IMR-90 (cell line): ENCODE measurements around the gene CATSPER3. TPM values are rescaled to one million over a fixed set of nuclear protein-coding genes. Genes with fewer than 3 reads are reported as not detected.

Experiments
- CTCF ChIP-seq: conservative IDR thresholded peaks from 2 replicates; pipeline ENCODE4 v1.5.1; 2012; ENCODE audit warnings: mild to moderate bottlenecking, low read depth, low read length, improper control_type of control experiment
- MAZ ChIP-seq: IDR thresholded peaks from 2 replicates; pipeline ENCODE4 v1.6.1; 2012; ENCODE audit warnings: low read depth, mild to moderate bottlenecking, low read length, improper control_type of control experiment, moderate library complexity, borderline replicate concordance
- POLR2A ChIP-seq: IDR thresholded peaks from 2 replicates; pipeline ENCODE4 v1.6.1; 2012; ENCODE audit warnings: mild to moderate bottlenecking, low read depth, low read length
- SMC3 ChIP-seq: fragments of 150-350 bp; IDR thresholded peaks from 2 replicates; pipeline ENCODE4 v1.6.1; 2016; ENCODE audit warnings: low read depth, mild to moderate bottlenecking, antibody characterized with exemption, low read length, moderate library complexity
- polyA plus RNA-seq, 3 experiments: library from polyadenylated mRNA; depleted of rRNA; stranded (reverse); fragments of >200 nt; gene quantifications; 2 replicates each; pipeline ENCODE4 v1.2.3, GENCODE V29; 2012; ENCODE audit warnings: low replicate concordance in 1 of 3
- total RNA-seq: library from RNA; depleted of rRNA; stranded (reverse); fragments of >200 nt; gene quantifications from 2 replicates; pipeline ENCODE4 v1.2.3, GENCODE V29; 2012

CATSPER3 gene
- total and polyA plus RNA-seq, 2 of the 4 experiments (the other 2 are of a cell fraction): under 0.01 to 0.12 TPM

DNA sequence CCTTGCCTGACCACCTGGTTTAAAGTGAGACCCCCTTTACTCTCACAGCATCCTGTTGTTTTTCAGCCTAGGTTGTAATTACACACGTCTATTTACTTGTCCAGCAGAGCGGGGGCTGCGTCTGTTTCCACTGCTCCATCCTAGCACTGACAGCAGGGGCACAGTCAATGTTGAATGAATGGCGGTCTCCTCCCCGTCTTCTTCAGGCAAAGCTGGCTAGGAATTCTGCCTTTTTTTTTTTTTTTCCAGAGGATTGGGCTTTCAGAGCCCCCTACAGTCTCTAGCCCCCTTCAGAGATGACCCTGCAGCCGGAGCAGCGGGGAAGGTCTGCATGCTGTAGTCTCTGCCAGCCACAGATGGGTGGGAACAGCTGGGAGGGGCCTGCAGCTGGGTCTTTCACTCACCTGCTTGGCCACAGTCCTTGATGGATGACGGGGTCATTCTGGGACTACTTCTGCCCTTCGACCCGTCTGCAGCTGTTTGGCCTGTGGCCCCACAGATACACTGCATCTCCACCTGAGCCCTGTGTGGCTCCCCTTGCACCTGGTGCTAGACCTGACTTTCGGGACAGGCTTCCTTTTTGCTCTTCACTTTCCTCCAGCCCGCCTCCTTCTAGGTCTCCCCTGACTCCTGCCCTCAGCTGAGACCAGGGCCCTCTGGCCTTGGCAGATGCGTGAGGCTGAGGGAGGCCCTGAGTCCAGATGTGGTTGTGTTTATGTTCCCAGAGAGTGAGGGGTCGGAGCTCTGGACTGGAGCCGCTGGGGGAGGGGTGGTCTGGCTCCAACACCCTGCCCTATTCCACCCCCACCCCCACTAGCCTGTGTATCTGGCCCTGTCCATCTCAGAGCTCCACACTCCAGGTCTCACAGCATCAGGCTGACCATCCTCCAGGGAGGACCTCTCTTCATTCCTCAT lies 58.3 kb downstream of the CATSPER3 start (continued):
- TF ChIP-seq CTCF (no peak), MAZ (no peak), POLR2A (no peak), SMC3 (no peak)
